Colonic mucosa (tissue), 4 donors: Measurements from ENCODE around the gene PHF21B. TPM values are rescaled to one million over a fixed set of nuclear protein-coding genes. Genes with fewer than 3 reads are reported as not detected.

Source experiments
- DNase-seq: peaks from one replicate; pipeline ENCODE4 v3.0.0-alpha.2; 2020
- H3K27ac ChIP-seq: fragments of 200-600 bp; one replicate; pipeline ENCODE4 v1.8.0; 2021
- H3K27me3 ChIP-seq: fragments of 200-600 bp; one replicate; pipeline ENCODE4 v1.8.0; 2021
- H3K36me3 ChIP-seq: fragments of 200-600 bp; one replicate; pipeline ENCODE4 v1.8.0; 2021
- H3K4me1 ChIP-seq: fragments of 200-600 bp; one replicate; pipeline ENCODE4 v1.8.0; 2021; ENCODE audit warnings: mild to moderate bottlenecking
- H3K4me3 ChIP-seq: fragments of 200-600 bp; one replicate; pipeline ENCODE4 v1.8.0; 2021
- H3K9ac ChIP-seq, 2 donors: one replicate each; pipeline ENCODE4 v1.7.0; 2013; ENCODE audit warnings: control low read depth in 2 of 2, low read depth in 2 of 2, low read length in 2 of 2
- H3K9me3 ChIP-seq: fragments of 200-600 bp; one replicate; pipeline ENCODE4 v1.8.0; 2021
- intact Hi-C: fragments of 100-400 bp; cut with DNase I; formaldehyde crosslinking; loops from one replicate; pipeline ENCODE4 v1.14.1; 2022
- total RNA-seq, 2 donors: library from RNA; stranded (reverse); fragmentation: NEBNext Ultra II Directional in 1 of 2; extraction: Animal tissue kit (Norgen Biotek cat#: 25700) in 1 of 2; gene quantifications; one replicate each; pipeline ENCODE4 v1.2.1, GENCODE V29; 2021
- TF ChIP-seq, protein P1 (sequence below): fragments of 200-600 bp; IDR thresholded peaks from one replicate; pipeline ENCODE4 v1.8.0; 2022; ENCODE audit warnings: antibody characterized with exemption, mild to moderate bottlenecking
- donor health status: healthy.
- donor health status: DM: no; HTN: no; CAD: no.
- donor health status: DM: no; HTN: no; CAD: no.

Gene PHF21B
- total RNA-seq, 2 donors from 2014 or later, result not detected

DNA sequence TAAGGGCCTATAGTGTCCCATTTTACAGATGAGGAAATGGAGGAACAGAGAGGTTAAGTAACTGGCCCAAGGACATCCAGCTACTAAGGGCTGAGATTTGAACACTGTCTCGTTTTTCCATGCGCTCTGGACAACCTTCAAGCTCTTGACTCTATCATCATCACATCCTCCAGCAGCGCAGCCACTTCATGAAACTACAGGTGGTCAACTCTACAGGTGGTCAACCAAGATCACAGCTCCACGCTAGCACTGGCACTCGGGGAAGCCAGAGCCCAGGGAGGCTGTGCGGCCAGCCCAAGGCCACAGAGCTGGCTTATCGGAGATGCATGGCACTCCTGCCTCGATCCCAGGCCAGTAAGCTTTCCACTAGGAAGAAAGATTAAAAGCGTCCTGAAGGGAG, 40.0 kb downstream of the PHF21B start:
- DNase-seq, result no peak
- no peaks in the 10 kb centered on the region for H3K4me1 ChIP-seq
- H3K27ac ChIP-seq, result no peak overlapping the region
- H3K4me3 ChIP-seq, result no peak overlapping the region
- TF ChIP-seq, protein P1, sequence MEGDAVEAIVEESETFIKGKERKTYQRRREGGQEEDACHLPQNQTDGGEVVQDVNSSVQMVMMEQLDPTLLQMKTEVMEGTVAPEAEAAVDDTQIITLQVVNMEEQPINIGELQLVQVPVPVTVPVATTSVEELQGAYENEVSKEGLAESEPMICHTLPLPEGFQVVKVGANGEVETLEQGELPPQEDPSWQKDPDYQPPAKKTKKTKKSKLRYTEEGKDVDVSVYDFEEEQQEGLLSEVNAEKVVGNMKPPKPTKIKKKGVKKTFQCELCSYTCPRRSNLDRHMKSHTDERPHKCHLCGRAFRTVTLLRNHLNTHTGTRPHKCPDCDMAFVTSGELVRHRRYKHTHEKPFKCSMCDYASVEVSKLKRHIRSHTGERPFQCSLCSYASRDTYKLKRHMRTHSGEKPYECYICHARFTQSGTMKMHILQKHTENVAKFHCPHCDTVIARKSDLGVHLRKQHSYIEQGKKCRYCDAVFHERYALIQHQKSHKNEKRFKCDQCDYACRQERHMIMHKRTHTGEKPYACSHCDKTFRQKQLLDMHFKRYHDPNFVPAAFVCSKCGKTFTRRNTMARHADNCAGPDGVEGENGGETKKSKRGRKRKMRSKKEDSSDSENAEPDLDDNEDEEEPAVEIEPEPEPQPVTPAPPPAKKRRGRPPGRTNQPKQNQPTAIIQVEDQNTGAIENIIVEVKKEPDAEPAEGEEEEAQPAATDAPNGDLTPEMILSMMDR, result no peak
- H3K36me3 ChIP-seq, result no peaks in the 10 kb centered on the region
- no peaks in the 10 kb centered on the region for H3K27me3 ChIP-seq
- H3K9ac ChIP-seq, result no peak overlapping the region
- H3K9me3 ChIP-seq, result no peaks in the 10 kb centered on the region
- intact Hi-C loops, result no loop called here

DNA sequence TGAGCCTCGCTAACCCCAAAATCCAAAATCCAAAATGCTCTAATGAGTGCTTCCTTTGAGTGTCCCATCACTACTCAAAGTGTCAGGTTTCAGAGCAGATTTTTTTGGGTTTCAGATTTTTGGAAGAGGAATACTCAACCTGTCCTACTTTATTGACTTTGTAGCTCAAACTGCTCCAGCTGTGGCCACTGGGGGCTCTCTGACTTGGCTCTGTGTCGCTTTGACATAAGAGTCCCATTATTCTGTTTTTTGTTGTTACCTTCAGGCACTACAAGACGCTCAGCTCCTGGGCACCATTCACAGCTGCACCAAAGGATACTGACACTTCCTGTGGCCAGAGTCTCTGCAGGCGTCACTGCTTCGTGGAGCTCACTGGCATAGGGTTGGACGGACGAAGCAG, 41.1 kb downstream of the PHF21B start:
- TF ChIP-seq, protein P1, result no peak
- Histone ChIP-seq H3K27ac (no peak overlapping the region), H3K4me3 (no peak overlapping the region), H3K9ac (no peak overlapping the region), H3K9me3 (no peaks in the 10 kb centered on the region), H3K4me1 (no peaks in the 10 kb centered on the region), H3K36me3 (no peaks in the 10 kb centered on the region), H3K27me3 (no peaks in the 10 kb centered on the region)
- intact Hi-C loops, result no loop called here
- DNase-seq, result no peak

DNA sequence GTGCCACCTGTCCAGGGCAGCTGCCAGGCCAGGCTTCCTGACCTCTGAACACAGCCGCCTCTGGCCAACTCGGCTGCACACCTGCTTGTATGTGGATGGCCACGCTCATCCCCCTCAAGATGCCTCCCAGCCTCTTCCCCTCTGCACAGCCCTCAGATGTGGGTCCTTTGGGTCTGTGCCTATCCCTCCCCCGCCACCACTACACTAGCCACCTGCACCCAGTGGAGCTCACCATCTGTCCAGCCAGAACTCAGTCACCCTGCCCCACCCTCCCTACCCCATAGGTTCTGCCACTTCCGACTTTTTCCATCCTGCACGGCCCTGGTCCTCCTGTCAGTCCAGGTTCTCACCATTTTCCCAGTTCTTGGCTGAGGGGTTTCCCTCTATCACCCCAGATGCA, 44.6 kb downstream of the PHF21B start:
- no peak for DNase-seq
- TF ChIP-seq, protein P1, result no peak
- Histone ChIP-seq H3K36me3 (no peaks in the 10 kb centered on the region), H3K27ac (no peak overlapping the region), H3K9ac (no peak overlapping the region), H3K4me1 (no peaks in the 10 kb centered on the region), H3K4me3 (no peak overlapping the region), H3K9me3 (no peaks in the 10 kb centered on the region), H3K27me3 (no peaks in the 10 kb centered on the region)
- intact Hi-C loops, result no loop called here

DNA sequence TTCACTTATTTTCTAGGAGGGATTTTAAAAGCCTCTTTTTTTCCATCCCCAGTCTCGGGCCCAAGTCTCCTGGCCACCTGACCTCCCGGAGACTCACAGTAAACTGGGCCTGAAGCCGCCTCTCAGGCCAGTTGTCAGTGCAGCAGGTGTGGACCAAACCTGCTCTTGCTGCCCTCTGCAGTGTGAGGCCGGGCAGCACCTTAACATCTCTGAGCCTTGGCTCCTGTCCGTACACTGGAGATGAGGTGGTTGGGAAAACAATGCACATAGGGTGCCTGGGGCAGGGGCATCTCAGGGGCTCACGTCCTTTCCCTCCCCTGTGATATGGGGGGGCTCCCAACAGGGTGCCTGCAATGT, 45.1 kb downstream of the PHF21B start:
- H3K27ac ChIP-seq, result no peak overlapping the region
- no peak for DNase-seq
- H3K4me1 ChIP-seq, result no peaks in the 10 kb centered on the region
- H3K9ac ChIP-seq, result no peak overlapping the region
- intact Hi-C loops, result no loop called here
- H3K4me3 ChIP-seq, result no peak overlapping the region
- no peaks in the 10 kb centered on the region for H3K9me3 ChIP-seq
- H3K27me3 ChIP-seq, result no peaks in the 10 kb centered on the region
- TF ChIP-seq, protein P1, result no peak
- H3K36me3 ChIP-seq, result no peaks in the 10 kb centered on the region

DNA sequence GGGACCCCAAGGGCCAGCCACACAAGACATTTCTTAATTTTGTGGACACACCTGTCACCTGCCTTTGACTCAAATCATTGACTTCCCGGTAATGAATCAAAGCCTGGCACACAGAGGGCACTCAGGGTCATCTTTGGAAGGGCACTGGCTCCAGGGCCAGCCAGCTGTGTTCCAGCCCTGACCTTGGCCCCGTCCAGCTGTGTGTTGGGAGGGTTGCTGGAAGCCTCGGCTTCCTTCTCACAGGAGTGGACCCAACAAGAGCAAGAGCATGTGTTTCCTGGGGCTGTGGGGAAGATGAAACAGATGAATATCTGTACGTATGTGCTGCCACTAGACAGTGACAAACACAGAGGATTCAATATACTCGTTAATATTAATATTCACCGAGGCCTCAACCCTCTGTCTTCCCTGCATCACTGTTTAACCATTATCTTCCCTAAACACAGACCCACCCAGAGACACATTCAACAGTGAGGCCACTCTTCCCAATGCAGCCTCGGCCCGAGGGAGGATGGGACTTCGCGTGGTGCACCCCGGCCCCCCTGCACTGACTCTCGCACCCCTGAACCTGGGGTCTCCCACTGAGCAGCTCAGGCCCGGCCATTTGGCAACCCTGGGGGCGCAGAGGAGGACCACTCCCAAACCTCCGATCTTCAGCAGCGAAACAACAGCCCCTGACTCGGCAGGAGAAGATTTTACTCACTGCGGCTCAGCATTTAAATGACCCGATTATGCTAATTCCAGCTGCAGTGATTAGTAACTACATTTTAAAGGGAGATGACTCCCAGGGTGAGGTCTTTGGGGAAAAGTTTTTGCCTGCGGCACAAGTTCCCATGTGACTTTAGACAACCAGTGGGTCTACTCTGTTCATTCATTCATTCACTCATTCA, 45.7 kb downstream of the PHF21B start:
- no peaks in the 10 kb centered on the region for H3K4me1 ChIP-seq
- no peak for DNase-seq
- H3K9ac ChIP-seq, result no peak overlapping the region
- no peaks in the 10 kb centered on the region for H3K36me3 ChIP-seq
- no peak overlapping the region for H3K4me3 ChIP-seq
- H3K27me3 ChIP-seq, result no peaks in the 10 kb centered on the region
- no peak overlapping the region for H3K27ac ChIP-seq
- TF ChIP-seq, protein P1, result no peak
- intact Hi-C loops, result no loop called here
- no peaks in the 10 kb centered on the region for H3K9me3 ChIP-seq
